Mesendoderm (in vitro differentiated cells): ENCODE results near the gene LOXL3.

Experiments used
- DNase-seq: peaks from one replicate; pipeline ENCODE4 v3.0.0; 2013
- H2AK5ac ChIP-seq: 2 replicates; pipeline ENCODE4 v1.6.1; 2013; ENCODE audit warnings: low read length, inconsistent platforms
- H2BK120ac ChIP-seq: 2 replicates; pipeline ENCODE4 v1.6.1; 2013; ENCODE audit warnings: low read depth, mild to moderate bottlenecking, low read length, moderate library complexity, mixed read lengths
- H2BK15ac ChIP-seq: replicated peaks from 2 replicates; pipeline ENCODE4 v1.6.1; 2013; ENCODE audit warnings: low read depth, mild to moderate bottlenecking, moderate library complexity
- H2BK5ac ChIP-seq: 2 replicates; pipeline ENCODE4 v1.6.1; 2013; ENCODE audit warnings: low read length, inconsistent platforms
- H3K18ac ChIP-seq: 2 replicates; pipeline ENCODE4 v1.6.1; 2013; ENCODE audit warnings: mild to moderate bottlenecking, low read length, mixed read lengths
- H3K23ac ChIP-seq: one replicate; pipeline ENCODE4 v1.6.1; 2013; ENCODE audit warnings: low read length
- H3K27ac ChIP-seq: 2 replicates; pipeline ENCODE4 v1.5.1; 2013; ENCODE audit warnings: low read depth, mild to moderate bottlenecking, inconsistent platforms, low read length, moderate library complexity
- H3K27me3 ChIP-seq: 2 replicates; pipeline ENCODE4 v1.6.1; 2013; ENCODE audit warnings: low read length, control low read depth, mild to moderate bottlenecking, inconsistent platforms; ENCODE audit not compliant: insufficient read depth, poor library complexity
- H3K36me3 ChIP-seq: 2 replicates; pipeline ENCODE4 v1.6.1; 2013; ENCODE audit warnings: low read length, inconsistent platforms; ENCODE audit not compliant: control insufficient read depth, insufficient read depth
- H3K4ac ChIP-seq: one replicate; pipeline ENCODE4 v1.6.1; 2013; ENCODE audit warnings: low read depth, mild to moderate bottlenecking, low read length, moderate library complexity
- H3K4me1 ChIP-seq: 2 replicates; pipeline ENCODE4 v1.6.1; 2013; ENCODE audit warnings: low read depth, low read length, inconsistent platforms; ENCODE audit not compliant: control insufficient read depth
- H3K4me2 ChIP-seq: 2 replicates; pipeline ENCODE4 v1.6.1; 2013; ENCODE audit warnings: low read length
- H3K4me3 ChIP-seq: 2 replicates; pipeline ENCODE4 v1.5.1; 2013; ENCODE audit warnings: mild to moderate bottlenecking, low read length
- H3K56ac ChIP-seq: one replicate; pipeline ENCODE4 v1.6.1; 2013; ENCODE audit warnings: low read length
- H3K79me1 ChIP-seq: 2 replicates; pipeline ENCODE4 v1.6.1; 2013; ENCODE audit warnings: low read length, inconsistent platforms
- H3K79me2 ChIP-seq: 2 replicates; pipeline ENCODE4 v1.6.1; 2013; ENCODE audit warnings: mild to moderate bottlenecking, low read length; ENCODE audit not compliant: control insufficient read depth, insufficient read depth
- H3K9ac ChIP-seq: 2 replicates; pipeline ENCODE4 v1.6.1; 2013; ENCODE audit warnings: low read length, inconsistent platforms
- H4K5ac ChIP-seq: one replicate; pipeline ENCODE4 v1.6.1; 2013; ENCODE audit warnings: low read length
- H4K8ac ChIP-seq: one replicate; pipeline ENCODE4 v1.6.1; 2013; ENCODE audit warnings: low read depth, mild to moderate bottlenecking, control low read depth, low read length, moderate library complexity
- WGBS: extraction: QIAGEN DNeasy Blood & Tissue Kit; methylation state at CpG from one replicate; pipeline ENCODE4 v1.1.7; 2013; ENCODE audit warnings: low lambda C conversion rate, missing lambda C conversion rate; ENCODE audit not compliant: insufficient coverage; ENCODE audit errors: extremely low coverage; 5-methylcytosine and 5-hydroxymethylcytosine counted together

LOXL3 gene

DNA sequence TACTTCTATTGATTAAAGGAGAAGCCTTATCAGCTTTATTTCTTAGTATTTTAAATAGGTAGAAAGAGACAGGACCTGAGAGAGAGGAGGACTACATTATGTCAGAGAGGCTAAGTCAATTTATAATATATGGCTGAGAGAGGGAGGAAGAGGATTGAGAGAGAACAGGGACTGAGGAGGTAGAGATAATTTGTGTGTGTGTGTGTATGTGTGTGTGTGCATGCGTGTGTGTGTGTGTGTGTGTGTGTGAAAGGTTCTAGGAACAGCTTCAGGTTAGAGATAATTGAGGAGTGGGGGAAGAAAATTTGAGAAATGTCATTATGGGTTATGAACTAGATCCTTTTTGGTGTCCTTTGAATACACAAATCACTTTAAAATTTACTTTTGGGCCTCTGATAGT lies 15.9 kb upstream of the LOXL3 start:
- no peak overlapping the region for H3K4me2 ChIP-seq
- no peak for DNase-seq
- H2AK5ac ChIP-seq = no peak overlapping the region
- no peak overlapping the region for H2BK15ac ChIP-seq
- no peaks in the 10 kb centered on the region for H3K79me2 ChIP-seq
- WGBS = no CpG with 5 or more reads among the region's 1 CpG
- H2BK5ac ChIP-seq = no peak overlapping the region
- no peak overlapping the region for H3K4ac ChIP-seq
- no peak overlapping the region for H3K4me3 ChIP-seq
- H3K79me1 ChIP-seq = no peaks in the 10 kb centered on the region
- no peak overlapping the region for H4K8ac ChIP-seq
- no peak overlapping the region for H3K9ac ChIP-seq
- H3K4me1 ChIP-seq = no peaks in the 10 kb centered on the region
- no peak overlapping the region for H3K23ac ChIP-seq
- H3K36me3 ChIP-seq = no peaks in the 10 kb centered on the region
- no peak overlapping the region for H4K5ac ChIP-seq
- no peak overlapping the region for H3K18ac ChIP-seq
- H3K56ac ChIP-seq = no peak overlapping the region
- no peak overlapping the region for H3K27ac ChIP-seq
- H2BK120ac ChIP-seq = no peak overlapping the region
- peaks cover 4% of the 10 kb centered on the region for H3K27me3 ChIP-seq

- no peaks in the 10 kb centered on the region for H3K79me1 ChIP-seq
- no peak overlapping the region for H2BK120ac ChIP-seq
- no peaks in the 10 kb centered on the region for H3K4me1 ChIP-seq
- no peak overlapping the region for H3K23ac ChIP-seq
- no peak overlapping the region for H3K27ac ChIP-seq
- H3K4me3 ChIP-seq = no peak overlapping the region
- no peak overlapping the region for H2BK15ac ChIP-seq
- no peak overlapping the region for H3K4me2 ChIP-seq
- H3K79me2 ChIP-seq = no peaks in the 10 kb centered on the region
- no peak overlapping the region for H3K18ac ChIP-seq
- no peaks in the 10 kb centered on the region for H3K36me3 ChIP-seq
- H4K5ac ChIP-seq = no peak overlapping the region
- no peak overlapping the region for H3K4ac ChIP-seq
- no peak overlapping the region for H2BK5ac ChIP-seq
- H4K8ac ChIP-seq = no peak overlapping the region
- peaks cover 4% of the 10 kb centered on the region for H3K27me3 ChIP-seq
- DNase-seq = no peak
- WGBS = no CpG with 5 or more reads among the region's 5 CpGs
- H3K56ac ChIP-seq = no peak overlapping the region
- no peak overlapping the region for H2AK5ac ChIP-seq
- H3K9ac ChIP-seq = no peak overlapping the region
Observed at GRCh38 chr2:74567881-74568280, 14.1 kb upstream of the LOXL3 start.

- Histone ChIP-seq H3K79me2 (no peaks in the 10 kb centered on the region), H2BK15ac (no peak overlapping the region), H4K8ac (no peak overlapping the region), H3K9ac (no peak overlapping the region), H3K4me1 (no peaks in the 10 kb centered on the region), H3K36me3 (no peaks in the 10 kb centered on the region), H2AK5ac (no peak overlapping the region), H3K79me1 (no peaks in the 10 kb centered on the region), H3K18ac (no peak overlapping the region), H3K4me3 (no peak overlapping the region), H4K5ac (no peak overlapping the region), H3K27me3 (peaks cover 4% of the 10 kb centered on the region), H3K27ac (no peak overlapping the region), H3K4me2 (no peak overlapping the region), H3K56ac (no peak overlapping the region), H2BK120ac (no peak overlapping the region), H3K4ac (no peak overlapping the region), H3K23ac (no peak overlapping the region), H2BK5ac (no peak overlapping the region)
- no peak for DNase-seq
Observed at GRCh38 chr2:74566754-74567085, 13.0 kb upstream of the LOXL3 start.

DNA sequence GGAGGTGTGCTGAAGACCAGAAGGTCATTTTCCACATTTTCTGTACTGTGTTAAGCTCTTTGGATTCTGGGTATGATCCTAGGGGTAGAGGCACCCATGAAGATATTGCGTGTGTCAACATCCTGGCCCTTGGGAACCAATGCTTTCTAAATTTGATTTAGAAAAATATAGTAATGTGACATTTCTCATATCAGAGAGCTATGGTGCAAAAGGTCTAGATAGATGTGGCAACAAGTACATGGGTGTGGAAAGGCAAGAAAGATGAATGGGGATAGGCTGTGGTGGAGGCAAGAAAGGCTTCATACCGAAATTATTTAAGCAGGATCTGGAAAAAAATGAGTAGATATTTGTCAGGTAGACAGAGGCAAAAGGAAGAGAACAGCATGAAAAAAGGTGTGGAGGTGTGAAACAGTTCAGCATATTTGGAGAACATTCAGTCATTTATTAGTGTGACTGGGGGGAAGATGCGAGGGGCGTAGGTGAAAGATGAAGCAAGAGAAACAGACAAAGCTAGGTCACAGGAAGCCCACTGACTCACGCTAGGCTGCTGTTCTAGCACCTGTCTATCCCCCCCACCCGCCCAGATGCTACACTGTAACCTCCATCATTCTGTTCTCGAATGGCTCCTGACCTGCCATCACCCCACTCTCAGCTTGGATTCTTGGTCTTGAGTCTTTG lies 12.5 kb upstream of the LOXL3 start:
- Histone ChIP-seq H3K4me3 (no peak overlapping the region), H3K79me1 (no peaks in the 10 kb centered on the region), H3K9ac (no peak overlapping the region), H2BK15ac (no peak overlapping the region), H2AK5ac (no peak overlapping the region), H3K79me2 (no peaks in the 10 kb centered on the region), H3K18ac (no peak overlapping the region), H3K4me2 (no peak overlapping the region), H3K4ac (no peak overlapping the region), H2BK120ac (no peak overlapping the region), H3K27ac (no peak overlapping the region), H3K36me3 (no peaks in the 10 kb centered on the region), H4K5ac (no peak overlapping the region), H3K23ac (no peak overlapping the region), H4K8ac (no peak overlapping the region), H3K4me1 (no peaks in the 10 kb centered on the region), H3K56ac (no peak overlapping the region), H2BK5ac (no peak overlapping the region), H3K27me3 (peaks cover 4% of the 10 kb centered on the region)
- no peak for DNase-seq
- WGBS = no CpG with 5 or more reads among the region's 7 CpGs

GRCh38 chr2:74564222-74564621 lies 10.5 kb upstream of the LOXL3 start:
- H3K79me1 ChIP-seq = no peaks in the 10 kb centered on the region
- H3K4ac ChIP-seq = no peak overlapping the region
- H3K4me2 ChIP-seq = no peak overlapping the region
- no peak overlapping the region for H2BK15ac ChIP-seq
- no peak overlapping the region for H3K23ac ChIP-seq
- no peak overlapping the region for H3K4me3 ChIP-seq
- H2AK5ac ChIP-seq = no peak overlapping the region
- H3K18ac ChIP-seq = no peak overlapping the region
- H3K27me3 ChIP-seq = peaks cover 4% of the 10 kb centered on the region
- H2BK120ac ChIP-seq = no peak overlapping the region
- H3K79me2 ChIP-seq = no peaks in the 10 kb centered on the region
- no peak for DNase-seq
- H3K36me3 ChIP-seq = no peaks in the 10 kb centered on the region
- no peak overlapping the region for H4K5ac ChIP-seq
- H2BK5ac ChIP-seq = no peak overlapping the region
- H4K8ac ChIP-seq = no peak overlapping the region
- H3K9ac ChIP-seq = no peak overlapping the region
- peaks cover 3% of the 10 kb centered on the region for H3K4me1 ChIP-seq
- no peak overlapping the region for H3K56ac ChIP-seq
- no peak overlapping the region for H3K27ac ChIP-seq
- no CpG with 5 or more reads among the region's 5 CpGs for WGBS

- 100% methylated on average over 1 of the region's 7 CpGs for WGBS
Observed at GRCh38 chr2:74562126-74562775, 8.5 kb upstream of the LOXL3 start.

More at GRCh38 chr2:74562126-74562775, 8.5 kb upstream of the LOXL3 start:
- Histone ChIP-seq H3K4me1 (peaks cover 3% of the 10 kb centered on the region), H3K36me3 (no peaks in the 10 kb centered on the region), H3K27ac (no peak overlapping the region), H4K5ac (no peak overlapping the region), H3K27me3 (no peaks in the 10 kb centered on the region), H3K4me2 (no peak overlapping the region), H3K18ac (no peak overlapping the region), H2BK120ac (no peak overlapping the region), H3K4ac (no peak overlapping the region), H4K8ac (no peak overlapping the region), H2BK15ac (no peak overlapping the region), H3K9ac (no peak overlapping the region), H3K79me1 (no peaks in the 10 kb centered on the region), H2AK5ac (no peak overlapping the region), H3K23ac (no peak overlapping the region), H3K56ac (no peak overlapping the region), H2BK5ac (no peak overlapping the region), H3K79me2 (no peaks in the 10 kb centered on the region), H3K4me3 (no peak overlapping the region)
- DNase-seq = no peak
